Right ventricle myocardium superior (tissue), 1 donor: ENCODE results near the gene LMF1. TPM values are rescaled to one million over a fixed set of nuclear protein-coding genes. Genes with fewer than 3 reads are reported as not detected.

ENCODE experiments used
- ATAC-seq: fragments of 200-7000 bp; cut with Tn5 transposase; one replicate; pipeline ENCODE4 v1.9.1; 2020; ENCODE audit warnings: mild to moderate bottlenecking; ENCODE audit not compliant: poor library complexity
- DNase-seq: peaks from one replicate; pipeline ENCODE4 v3.0.0-alpha.2; 2020
- intact Hi-C: fragments of 100-400 bp; cut with DNase I; formaldehyde crosslinking; loops from one replicate; pipeline ENCODE4 v1.11.2; 2022
- total RNA-seq: library from RNA; stranded (reverse); fragmentation: NEBNext Ultra II Directional; extraction: Animal tissue kit (Norgen Biotek cat#: 25700); gene quantifications from one replicate; pipeline ENCODE4 v1.2.1, GENCODE V29; 2021
- donor health status: DM: no; HTN: yes; CAD: no; lungs with severe emphysema.

Gene LMF1
- total RNA-seq, 1 donor from 2014 or later: 5.6 TPM

DNA sequence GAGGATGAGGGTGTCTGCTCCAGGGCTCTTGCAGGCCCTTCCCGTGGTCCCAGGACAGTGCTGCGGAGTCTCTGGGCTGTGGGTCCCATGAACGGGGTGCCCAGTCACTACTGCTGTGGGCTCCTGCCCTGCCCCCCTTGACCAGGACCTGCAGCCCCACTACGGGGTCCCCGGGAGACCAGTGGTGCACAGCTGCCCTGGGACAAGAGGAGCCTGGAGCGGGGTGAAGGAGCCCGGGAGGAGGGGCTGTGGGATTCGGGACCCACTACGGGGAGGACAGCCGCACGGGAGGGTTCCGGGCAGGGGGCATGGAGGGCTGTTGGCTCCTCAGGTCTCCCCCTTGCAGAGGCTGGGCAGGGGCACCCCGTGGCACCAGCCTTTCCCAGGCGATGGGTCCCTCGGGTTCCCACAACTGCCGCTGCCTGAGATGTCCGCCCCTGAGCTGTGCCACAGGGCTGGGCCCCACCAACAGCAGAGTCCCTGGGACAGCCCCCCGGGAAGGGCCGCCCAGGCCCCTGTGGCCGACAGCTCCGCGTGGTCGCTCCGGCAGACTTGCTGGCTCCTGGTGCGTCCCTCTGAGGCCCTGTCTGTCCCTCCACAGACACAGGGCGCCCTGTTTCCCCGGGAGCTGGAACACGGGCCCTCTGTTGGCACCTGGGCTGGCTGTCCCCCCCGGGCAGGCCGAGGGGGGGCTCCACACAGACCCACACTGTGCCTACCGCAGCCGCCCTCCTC lies 118.2 kb downstream of the LMF1 start:
- ATAC-seq (peak; percentile 12), DNase-seq (no peak)
- intact Hi-C loops: no loop called here

DNA sequence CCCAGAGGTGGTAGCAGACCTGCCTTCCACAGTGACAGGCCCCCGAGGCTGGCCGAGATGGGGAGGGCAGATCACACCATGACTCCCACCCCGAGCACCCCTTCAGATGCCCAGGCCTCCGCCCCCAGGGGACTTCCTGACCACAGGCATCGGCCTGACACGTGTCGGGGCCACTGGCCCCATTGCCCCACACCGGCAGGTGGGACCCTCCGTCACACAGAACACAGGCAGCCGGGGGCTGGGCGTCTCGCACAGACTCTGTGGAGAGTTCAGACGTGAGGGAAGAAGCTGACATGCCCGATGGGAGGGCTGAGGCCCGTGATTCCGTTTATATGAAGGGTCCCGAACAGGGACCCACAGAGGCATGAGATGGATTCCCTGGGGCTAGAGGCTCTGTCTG lies 118.9 kb downstream of the LMF1 start:
- DNase-seq: no peak
- ATAC-seq: no peak
- intact Hi-C loops: no loop called here

DNA sequence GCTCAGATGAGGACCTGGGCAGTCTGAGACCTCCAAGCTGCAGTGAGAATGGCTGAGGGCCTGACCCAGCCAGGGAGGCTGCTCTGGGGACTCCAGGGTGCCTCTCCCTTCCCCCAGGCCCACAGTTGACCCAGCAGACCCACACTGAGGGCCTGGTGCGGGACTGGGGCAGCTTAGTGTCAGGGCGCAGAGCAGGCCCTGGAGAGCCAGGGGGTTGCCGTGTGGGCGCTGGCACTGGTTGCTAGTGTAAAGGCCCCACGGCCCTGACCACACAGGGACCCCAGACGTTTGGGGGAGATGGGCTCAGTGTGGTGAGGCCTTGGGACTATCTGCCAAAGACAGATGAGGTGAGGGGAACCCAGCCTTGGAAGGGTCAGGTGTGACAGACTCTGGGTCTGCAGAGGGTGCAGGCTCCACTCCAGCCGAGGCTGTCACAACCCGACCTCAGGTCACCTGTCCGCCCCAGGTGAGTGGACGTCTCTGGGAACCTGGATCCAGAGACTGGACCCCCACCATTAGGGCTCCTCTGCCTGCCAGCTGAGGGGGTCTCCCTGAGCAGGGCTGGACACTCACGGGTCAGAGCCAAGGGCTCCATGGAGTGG lies 119.5 kb downstream of the LMF1 start:
- ATAC-seq (no peak), DNase-seq (no peak)
- intact Hi-C loops: no loop called here

DNA sequence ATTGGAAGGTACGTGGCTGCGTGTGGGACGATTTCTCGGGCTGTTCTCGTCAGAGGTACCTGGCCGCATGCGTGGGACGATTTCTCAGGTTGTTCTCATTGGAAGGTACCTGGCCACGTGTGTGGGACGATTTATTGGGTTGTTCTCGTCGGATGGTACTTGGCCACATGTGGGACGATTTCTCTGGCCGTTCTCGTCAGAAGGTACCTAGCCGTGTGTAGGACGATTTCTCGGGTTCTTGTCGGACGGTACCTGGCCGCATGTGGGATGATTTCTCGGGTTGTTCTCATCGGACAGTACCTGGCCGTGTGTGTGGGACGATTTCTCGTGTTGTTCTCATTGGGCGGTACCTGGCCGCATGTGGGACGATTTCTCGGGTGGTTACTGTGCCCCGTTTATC lies 120.1 kb downstream of the LMF1 start:
- intact Hi-C loops: no loop called here
- no peak for ATAC-seq
- no peak for DNase-seq

DNA sequence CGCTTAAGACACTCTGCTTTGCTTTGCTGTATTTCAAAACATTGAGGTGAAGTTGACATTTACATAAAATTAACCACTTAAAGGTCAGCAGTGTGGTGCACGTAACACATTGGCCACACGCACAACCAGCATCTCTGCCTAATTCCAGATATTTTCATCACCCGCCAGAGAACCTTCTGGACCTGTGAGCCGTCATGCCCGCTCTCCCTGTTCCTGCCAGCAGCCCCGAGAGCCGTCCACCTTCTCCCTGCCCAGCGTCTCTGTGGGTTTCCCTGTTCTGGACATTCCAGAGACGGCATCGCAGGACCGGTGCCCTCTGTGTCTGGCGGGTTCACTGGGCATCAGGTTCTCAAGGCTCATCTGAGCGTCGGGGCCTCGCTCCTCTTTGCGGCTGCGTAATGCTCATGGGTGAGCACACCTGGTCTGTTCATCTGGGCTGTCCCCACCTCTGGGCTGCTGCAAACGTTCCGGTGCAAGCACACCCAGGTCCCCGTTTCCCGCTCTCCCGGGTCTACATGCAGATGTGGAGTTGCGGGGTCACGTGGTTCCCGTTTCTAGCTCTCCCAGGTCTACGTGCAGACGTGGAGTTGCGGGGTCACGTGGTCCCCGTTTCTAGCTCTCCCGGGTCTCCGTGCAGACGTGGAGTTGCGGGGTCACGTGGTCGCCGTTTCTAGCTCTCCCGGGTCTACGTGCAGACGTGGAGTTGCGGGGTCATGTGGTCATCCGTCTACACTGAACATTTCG lies 122.1 kb downstream of the LMF1 start:
- no peak for DNase-seq
- no peak for ATAC-seq
- intact Hi-C loops: no loop called here

DNA sequence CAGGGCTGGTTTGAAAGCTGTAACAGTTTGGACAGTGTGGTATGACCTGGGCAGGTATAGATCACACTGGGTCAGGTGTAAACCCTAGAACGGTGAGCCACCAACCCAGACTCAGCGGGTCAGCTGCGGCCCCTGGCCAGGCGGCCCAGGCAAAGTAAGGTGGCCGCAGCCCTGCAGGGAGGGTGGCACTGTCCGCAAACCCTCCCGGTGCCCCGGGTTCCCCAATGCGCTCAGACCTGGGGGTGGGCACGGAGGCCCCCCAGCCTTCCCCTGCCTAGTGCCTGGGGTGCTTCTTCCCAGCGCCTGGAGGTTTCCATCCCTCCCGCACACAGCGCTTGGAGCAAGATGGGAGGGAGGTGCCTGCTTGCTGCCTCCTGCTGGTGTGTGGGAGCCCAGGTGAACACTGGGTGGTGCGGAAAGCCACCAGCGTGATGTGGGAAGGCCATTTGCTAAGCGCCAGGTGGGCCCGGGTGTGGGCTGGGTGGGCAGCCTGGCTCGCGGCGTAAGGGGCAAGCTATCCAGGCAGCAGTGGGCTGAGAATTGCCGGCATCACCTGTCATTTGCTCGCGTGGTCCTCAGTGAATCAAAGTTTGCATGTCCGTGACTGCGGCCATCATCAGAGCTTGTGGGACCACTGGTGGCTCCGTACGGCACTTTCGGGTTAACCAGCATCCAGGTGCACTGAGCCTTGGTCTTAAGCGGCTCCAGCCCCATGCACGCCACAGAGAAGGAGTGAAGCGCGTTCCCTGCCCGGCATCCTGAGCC lies 122.9 kb downstream of the LMF1 start:
- DNase-seq (no peak), ATAC-seq (no peak)
- intact Hi-C loops: no loop called here

DNA sequence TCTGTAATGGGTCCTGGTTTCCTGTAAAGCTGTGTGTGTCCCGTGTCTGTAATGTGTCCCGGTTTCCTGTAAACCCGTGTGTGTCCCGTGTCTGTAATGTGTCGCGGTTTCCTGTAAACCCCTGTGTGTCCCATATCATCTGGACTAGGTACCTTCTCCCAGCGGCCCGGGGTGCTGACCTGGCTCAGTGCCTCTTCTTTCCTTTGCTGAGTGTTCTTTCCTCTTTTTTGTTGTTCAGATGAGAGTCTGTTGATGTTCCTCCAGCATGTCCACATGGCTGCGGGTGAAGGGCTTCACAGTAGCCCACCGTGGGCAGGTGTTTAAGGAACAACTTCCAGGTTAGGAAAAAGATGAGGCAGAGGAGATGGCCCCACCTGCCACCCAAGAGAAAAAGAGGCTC lies 123.6 kb downstream of the LMF1 start:
- ATAC-seq (no peak), DNase-seq (no peak)
- intact Hi-C loops: no loop called here

DNA sequence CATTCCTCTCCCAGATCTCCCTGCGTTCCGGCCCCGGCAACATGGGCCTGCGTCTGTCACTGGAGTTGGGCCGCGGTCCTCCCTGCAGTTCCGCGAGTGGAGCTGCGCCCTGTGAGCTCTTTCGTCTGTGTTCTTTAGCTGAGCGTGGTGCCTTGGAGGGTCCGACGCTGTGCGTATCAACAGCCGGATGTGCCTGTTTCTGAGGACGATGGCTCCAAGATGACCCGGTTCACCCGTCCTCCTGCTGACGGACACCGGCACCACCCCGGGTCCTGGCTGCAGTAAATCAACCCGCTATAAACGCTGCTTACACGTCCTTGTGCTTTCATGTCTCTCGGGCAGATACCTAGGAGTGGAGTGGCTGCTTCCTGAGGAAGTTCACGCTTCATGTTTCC lies 125.4 kb downstream of the LMF1 start:
- no peak for ATAC-seq
- intact Hi-C loops: no loop called here
- DNase-seq: no peak

DNA sequence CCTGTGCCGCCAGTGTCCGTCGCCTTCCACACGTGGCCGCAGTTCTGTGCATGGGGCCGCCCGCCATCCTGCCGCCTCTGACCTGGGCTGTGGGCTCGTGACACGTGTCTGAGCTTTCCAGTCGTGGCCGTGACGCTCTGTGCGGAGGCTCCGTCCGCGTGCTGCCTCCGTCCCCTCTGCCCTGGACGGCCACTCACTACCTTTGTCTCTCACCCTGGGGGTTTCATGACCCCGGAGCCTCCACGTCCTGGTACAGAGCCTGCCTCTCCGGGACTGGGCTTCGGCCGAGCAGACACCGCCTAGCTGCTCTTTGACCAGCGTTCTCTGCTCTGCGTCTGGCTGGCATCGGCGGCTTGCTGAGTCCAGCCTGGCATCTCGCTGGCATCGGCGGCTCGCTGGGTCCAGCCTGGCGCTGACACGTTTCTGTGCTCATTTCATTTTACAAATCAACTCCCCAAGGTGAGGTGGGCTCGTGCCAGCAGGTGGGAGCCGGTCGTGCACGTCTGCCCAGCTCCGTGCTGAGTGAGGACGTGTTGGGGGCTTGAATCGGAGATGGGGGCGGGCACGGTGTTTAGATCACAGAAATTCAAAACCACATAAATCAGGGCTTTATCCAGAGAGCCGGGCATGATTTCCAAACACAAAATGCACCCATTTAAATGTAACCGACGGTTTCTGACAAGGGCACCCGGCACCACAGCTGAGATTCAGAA lies 126.0 kb downstream of the LMF1 start:
- ATAC-seq: no peak
- no peak for DNase-seq
- intact Hi-C loops: no loop called here

DNA sequence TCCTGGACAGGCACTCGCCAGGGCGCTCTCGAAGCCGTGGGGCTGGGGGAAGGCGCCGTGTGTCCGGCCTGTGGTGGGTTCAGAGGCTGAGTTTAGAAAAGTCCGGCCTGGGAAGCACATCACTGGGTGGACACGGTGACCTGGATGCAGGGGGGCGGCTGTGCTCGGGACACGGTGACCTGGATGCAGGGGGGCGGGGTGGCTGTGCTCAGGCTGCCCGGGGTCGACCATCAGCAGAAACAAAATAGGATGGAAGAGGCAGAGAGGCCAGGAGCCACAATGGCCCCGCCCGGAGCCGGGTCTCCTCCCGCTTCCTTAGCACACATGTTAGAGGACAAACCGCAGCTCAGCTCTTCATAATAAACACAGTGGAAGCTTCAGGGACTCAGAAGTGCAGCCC lies 127.0 kb downstream of the LMF1 start:
- ATAC-seq: no peak
- intact Hi-C loops: no loop called here
- DNase-seq: no peak

DNA sequence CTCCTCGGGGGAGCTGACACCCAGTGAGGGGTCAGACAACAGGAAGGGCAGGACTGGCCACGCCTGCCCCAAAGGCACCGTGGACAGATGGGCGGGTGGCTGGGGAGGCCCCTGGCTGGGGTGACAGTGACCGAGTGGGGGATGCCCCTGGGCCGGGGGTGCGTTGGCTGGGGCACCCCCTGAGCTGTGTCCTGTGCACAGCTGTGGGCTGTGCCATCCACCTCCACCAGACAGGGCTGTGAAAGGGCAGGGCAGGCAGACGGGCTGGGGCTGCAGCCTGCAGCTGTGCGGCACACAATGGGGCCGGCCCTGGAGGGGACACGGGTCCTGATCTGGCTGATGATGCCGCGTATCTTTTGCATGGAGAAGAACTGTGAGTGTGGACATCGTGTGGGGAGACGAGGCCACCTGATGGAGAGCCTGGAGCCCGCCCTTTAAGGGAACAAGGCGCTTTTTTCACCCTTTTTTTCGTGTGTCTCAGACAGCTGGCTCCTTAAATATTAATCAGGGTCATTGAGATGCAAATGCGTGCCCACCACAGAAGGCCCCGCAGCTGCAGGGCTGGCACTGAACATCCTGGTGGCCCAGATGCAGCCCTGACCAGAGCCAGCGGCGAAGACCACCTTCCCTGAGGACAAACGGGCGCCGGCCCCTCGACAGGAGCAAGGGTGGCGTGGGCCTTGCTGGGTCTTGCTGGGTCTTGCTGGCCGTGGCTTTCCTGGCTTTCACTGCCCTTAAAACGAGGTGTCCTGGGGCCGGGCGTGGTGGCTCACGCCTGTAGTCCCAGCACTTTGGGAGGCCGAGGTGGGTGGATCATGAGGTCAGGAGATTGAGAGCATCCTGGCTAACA lies 127.8 kb downstream of the LMF1 start:
- intact Hi-C loops: no loop called here
- DNase-seq (peak; percentile 26), ATAC-seq (no peak)

DNA sequence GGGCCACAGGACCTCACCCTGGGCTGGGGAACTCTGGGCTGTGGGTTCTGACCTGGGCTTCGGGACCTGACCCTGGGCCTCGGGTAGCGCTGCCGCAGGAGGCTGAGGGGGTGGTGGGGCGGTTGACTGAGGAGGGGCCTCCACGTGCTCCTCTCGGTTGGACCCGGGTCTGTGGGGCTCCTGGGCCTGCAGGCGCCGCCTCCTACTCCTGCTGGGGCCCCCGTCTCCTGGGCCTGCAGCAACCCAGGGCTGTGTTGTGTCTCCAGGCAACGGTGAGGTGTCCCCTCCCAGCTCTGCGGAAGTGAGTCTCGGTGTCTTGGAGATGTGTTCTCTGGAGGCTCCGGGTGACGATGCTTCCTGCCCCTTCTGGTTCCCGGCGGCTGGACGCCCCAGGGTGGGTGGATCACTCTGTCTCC lies 128.7 kb downstream of the LMF1 start:
- ATAC-seq: no peak
- peak; percentile 33 for DNase-seq
- intact Hi-C loops: no loop called here

DNA sequence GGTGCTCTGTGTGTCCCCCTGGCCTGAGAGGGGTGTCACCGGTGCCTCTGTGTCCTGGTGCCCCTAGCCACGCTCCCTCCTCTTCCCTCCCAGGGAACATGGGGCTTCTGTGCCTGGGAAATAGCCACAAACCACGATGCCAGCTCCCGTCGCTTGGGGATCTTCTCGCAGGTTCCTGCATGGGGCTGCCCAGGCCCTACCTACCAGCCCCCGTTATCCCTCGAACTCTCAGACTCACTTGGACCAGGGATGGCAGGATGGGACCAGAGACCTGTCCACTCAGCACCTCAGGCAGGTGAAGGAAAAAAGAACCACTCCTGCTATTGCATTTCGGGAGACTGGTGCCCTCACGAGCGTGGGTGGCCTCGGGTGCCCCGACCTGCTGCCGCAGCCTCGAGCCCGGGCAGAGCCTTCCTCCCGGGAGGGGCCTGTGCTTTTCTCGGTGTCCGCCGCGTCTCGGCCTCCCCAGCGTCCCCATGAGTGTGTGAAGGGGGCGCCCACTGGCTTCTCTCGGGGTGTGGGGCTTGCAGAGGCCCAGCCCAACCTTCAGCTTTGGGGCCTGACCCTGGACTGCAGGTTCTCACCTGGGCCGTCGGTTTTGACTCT lies 129.2 kb downstream of the LMF1 start:
- no peak for ATAC-seq
- no peak for DNase-seq
- intact Hi-C loops: no loop called here

DNA sequence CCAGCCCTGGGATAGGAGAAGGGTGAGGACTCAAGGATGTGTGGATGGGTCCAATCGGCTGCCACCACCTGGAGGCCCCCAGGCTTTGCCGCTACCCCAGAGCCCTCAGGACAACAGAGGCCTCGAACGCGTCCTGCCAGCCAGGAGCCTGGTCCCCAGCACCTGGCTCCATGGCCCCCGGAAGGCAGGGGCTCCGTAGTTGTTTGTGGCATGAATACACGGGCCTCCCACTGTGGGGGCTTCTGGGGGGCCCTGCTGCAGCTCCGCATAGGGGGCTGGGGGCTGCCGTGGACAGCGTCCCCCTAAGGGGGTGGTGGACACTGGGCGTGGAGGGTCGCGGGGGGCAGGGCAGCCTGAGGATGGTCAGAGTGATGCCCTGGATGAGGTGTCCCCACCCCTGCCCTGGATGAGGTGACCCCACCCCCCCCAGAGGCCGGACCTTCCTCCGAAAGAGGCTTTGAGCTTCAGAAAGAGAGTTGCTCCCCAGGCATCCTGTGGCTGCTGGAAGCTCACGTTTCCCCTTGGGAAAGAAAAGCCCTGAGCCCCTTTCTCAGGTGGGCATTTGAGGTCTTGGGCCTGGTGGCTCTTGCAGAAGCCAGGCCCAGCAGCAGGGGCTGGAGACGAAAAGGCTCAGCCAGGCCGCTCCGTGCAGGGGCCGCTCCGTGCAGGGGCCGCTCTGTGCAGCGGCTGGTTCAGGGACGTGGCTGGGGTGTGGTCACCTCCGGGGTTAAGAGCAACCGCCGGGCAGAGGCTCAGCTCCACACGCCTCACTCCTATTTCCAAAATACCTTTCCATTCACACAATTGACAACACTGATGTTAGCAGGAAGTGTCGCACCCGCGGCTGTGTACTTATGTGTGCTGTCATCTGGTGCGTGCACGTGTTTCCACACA lies 130.0 kb downstream of the LMF1 start:
- DNase-seq (no peak), ATAC-seq (no peak)
- intact Hi-C loops: no loop called here

DNA sequence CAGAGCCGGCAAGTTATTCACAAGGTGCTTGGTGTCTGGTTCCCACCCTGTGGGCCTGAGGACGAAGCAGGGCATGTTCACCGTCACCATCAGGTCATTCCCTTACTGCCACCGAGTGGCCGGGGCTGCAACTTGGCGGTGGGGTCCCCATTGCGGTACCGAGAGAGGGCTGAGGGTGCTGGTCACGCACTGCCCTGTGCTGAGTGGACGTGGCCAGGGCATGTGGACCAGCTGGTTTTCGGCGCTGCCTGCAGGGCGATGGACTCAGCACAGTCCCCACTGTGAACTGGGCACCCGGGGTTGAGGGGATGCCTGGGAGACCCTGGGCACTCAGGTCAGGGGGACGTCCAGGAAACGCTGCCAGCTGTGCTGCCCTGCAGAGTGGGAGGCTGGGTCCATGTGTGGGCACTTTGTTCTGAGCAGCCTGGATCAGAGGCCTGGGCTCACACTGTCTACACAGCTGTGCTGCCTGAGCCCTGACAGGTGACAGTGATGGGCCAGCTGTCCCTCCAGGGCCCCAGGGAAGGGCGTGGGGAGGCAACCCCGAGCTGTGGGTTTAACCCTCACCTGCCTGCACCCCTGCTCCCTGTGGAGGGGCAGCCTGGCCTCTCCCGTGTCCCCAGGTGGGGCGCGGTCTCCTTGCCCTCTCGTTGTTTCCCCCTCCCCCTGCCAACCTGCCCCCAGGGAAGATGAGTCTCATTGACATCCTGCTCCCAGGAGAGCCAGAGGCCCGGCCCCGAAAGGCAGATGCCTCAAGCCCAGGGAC lies 131.0 kb downstream of the LMF1 start:
- no peak for DNase-seq
- ATAC-seq: no peak
- intact Hi-C loops: no loop called here

DNA sequence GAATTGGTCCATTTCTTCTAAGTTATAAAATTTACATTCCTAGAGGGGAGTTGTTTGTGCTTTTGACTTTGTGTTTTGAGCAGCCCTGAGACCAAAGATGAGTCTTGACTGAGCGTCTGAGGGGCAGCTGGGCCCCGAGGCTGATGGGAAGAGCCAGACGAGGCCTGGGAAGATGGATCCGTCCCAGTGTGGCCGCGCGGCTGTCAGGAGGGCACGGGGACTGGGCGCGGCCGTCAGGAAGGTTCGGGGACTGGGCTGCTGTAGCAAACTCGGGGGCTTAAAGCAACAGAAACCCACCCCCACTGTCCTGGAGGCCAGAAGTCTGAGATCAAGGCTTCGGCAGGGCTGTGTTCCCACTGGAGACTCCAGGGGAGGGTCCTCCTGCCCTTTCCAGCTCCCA lies 132.0 kb downstream of the LMF1 start:
- intact Hi-C loops: no loop called here
- ATAC-seq (no peak), DNase-seq (no peak)
